H9 (cell line): ENCODE measurements around the gene GNE. TPM values are rescaled to one million over a fixed set of nuclear protein-coding genes. Genes with fewer than 3 reads are reported as not detected.
A peak's percentile ranks its signal among the peaks of the same experiment; 100 is the strongest.

Source experiments
- DNase-seq: peaks from one replicate; pipeline ENCODE4 v3.0.0-alpha.2; 2017
- H2AFZ ChIP-seq: one replicate; pipeline ENCODE4 v1.6.1; 2013; ENCODE audit warnings: mild to moderate bottlenecking, low read length, control low read depth, moderate library complexity
- H2AK5ac ChIP-seq: 2 replicates; pipeline ENCODE4 v1.6.1; 2013; ENCODE audit warnings: low read length, control low read depth, mixed read lengths; ENCODE audit not compliant: insufficient read length
- H2BK120ac ChIP-seq: one replicate; pipeline ENCODE4 v1.6.1; 2013; ENCODE audit warnings: low read depth, mild to moderate bottlenecking, low read length, control low read depth, inconsistent platforms; ENCODE audit not compliant: poor library complexity, severe bottlenecking
- H2BK12ac ChIP-seq: 2 replicates; pipeline ENCODE4 v1.6.1; 2013; ENCODE audit warnings: low read length, control low read depth, mixed read lengths, low read depth; ENCODE audit not compliant: insufficient read length
- H2BK15ac ChIP-seq: 2 replicates; pipeline ENCODE4 v1.6.1; 2013; ENCODE audit warnings: low read depth, low read length, control low read depth
- H2BK20ac ChIP-seq: one replicate; pipeline ENCODE4 v1.6.1; 2013; ENCODE audit warnings: low read depth, mild to moderate bottlenecking, low read length, control low read depth, inconsistent platforms; ENCODE audit not compliant: poor library complexity, severe bottlenecking
- H2BK5ac ChIP-seq: 2 replicates; pipeline ENCODE4 v1.6.1; 2013; ENCODE audit warnings: low read length, control low read depth, mixed read lengths; ENCODE audit not compliant: insufficient read length
- H3K14ac ChIP-seq: 2 replicates; pipeline ENCODE4 v1.6.1; 2013; ENCODE audit warnings: low read length, control low read depth; ENCODE audit not compliant: insufficient read depth
- H3K18ac ChIP-seq: 2 replicates; pipeline ENCODE4 v1.6.1; 2013; ENCODE audit warnings: low read depth, mild to moderate bottlenecking, mixed read lengths, low read length, control low read depth; ENCODE audit not compliant: insufficient read length
- H3K23ac ChIP-seq: 2 replicates; pipeline ENCODE4 v1.6.1; 2013; ENCODE audit warnings: low read length, control low read depth, mixed read lengths, low read depth; ENCODE audit not compliant: insufficient read length
- H3K23me2 ChIP-seq: 2 replicates; pipeline ENCODE4 v1.6.1; 2013; ENCODE audit warnings: low read depth, mild to moderate bottlenecking, mixed read lengths, low read length, control low read depth; ENCODE audit not compliant: insufficient read length, poor library complexity, severe bottlenecking
- H3K27ac ChIP-seq: 2 replicates; pipeline ENCODE4 v1.5.1; 2013; ENCODE audit warnings: low read length, control low read depth, mixed read lengths, low read depth; ENCODE audit not compliant: insufficient read length
- H3K27me3 ChIP-seq: 2 replicates; pipeline ENCODE4 v1.6.1; 2013; ENCODE audit warnings: low read length, control low read depth, inconsistent platforms; ENCODE audit not compliant: insufficient read depth
- H3K4ac ChIP-seq: 2 replicates; pipeline ENCODE4 v1.6.1; 2013; ENCODE audit warnings: low read depth, mild to moderate bottlenecking, control low read depth, inconsistent platforms, low read length, moderate library complexity
- H3K4me1 ChIP-seq: 2 replicates; pipeline ENCODE4 v1.6.1; 2013; ENCODE audit warnings: low read length, control low read depth, inconsistent platforms; ENCODE audit not compliant: insufficient read depth
- H3K4me2 ChIP-seq: 2 replicates; pipeline ENCODE4 v1.6.1; 2013; ENCODE audit warnings: low read length, control low read depth, mixed read lengths; ENCODE audit not compliant: insufficient read length, insufficient read depth
- H3K56ac ChIP-seq: 2 replicates; pipeline ENCODE4 v1.6.1; 2013; ENCODE audit warnings: low read depth, mild to moderate bottlenecking, mixed read lengths, low read length, control low read depth; ENCODE audit not compliant: insufficient read length
- H3K79me1 ChIP-seq: 2 replicates; pipeline ENCODE4 v1.6.1; 2013; ENCODE audit warnings: low read depth, mild to moderate bottlenecking, moderate library complexity, low read length, control low read depth, inconsistent platforms; ENCODE audit not compliant: insufficient read depth, poor library complexity, severe bottlenecking
- H3K79me2 ChIP-seq: 2 replicates; pipeline ENCODE4 v1.6.1; 2013; ENCODE audit warnings: low read length, control low read depth, inconsistent platforms; ENCODE audit not compliant: insufficient read depth
- H3K9ac ChIP-seq: 2 replicates; pipeline ENCODE4 v1.6.1; 2013; ENCODE audit warnings: low read length, control low read depth, mixed read lengths; ENCODE audit not compliant: insufficient read length; ENCODE audit errors: extremely low read depth
- H3K9me3 ChIP-seq: one replicate; pipeline ENCODE4 v1.6.1; 2013; ENCODE audit warnings: low read depth, low read length, inconsistent platforms; ENCODE audit not compliant: control insufficient read depth
- H3T11ph ChIP-seq: one replicate; pipeline ENCODE4 v1.6.1; 2013; ENCODE audit warnings: mild to moderate bottlenecking, low read length, control low read depth, inconsistent platforms
- H4K20me1 ChIP-seq: one replicate; pipeline ENCODE4 v1.6.1; 2013; ENCODE audit not compliant: control insufficient read depth, insufficient read length, insufficient read depth
- H4K5ac ChIP-seq: 2 replicates; pipeline ENCODE4 v1.6.1; 2013; ENCODE audit warnings: low read depth, mild to moderate bottlenecking, mixed read lengths, low read length, control low read depth; ENCODE audit not compliant: insufficient read length
- H4K8ac ChIP-seq: replicated peaks from 2 replicates; pipeline ENCODE4 v1.6.1; 2013; ENCODE audit warnings: low read length, control low read depth, mixed read lengths, low read depth; ENCODE audit not compliant: insufficient read length
- H4K91ac ChIP-seq: 2 replicates; pipeline ENCODE4 v1.6.1; 2013; ENCODE audit warnings: low read depth, mild to moderate bottlenecking, moderate library complexity, mixed read lengths, low read length, control low read depth; ENCODE audit not compliant: insufficient read length
- H3K27ac Mint-ChIP-seq, 3 experiments: 2 replicates in 2 of 3; 3 replicates in 1 of 3; pipeline ENCODE4 v1.8.0; 2020 to 2021; ENCODE audit warnings: mixed read lengths in 3 of 3, mild to moderate bottlenecking in 1 of 3, moderate library complexity in 1 of 3
- H3K27me3 Mint-ChIP-seq: 2 replicates; pipeline ENCODE4 v1.8.0; 2021; ENCODE audit warnings: low read depth, mild to moderate bottlenecking, moderate library complexity, mixed read lengths
- H3K36me3 Mint-ChIP-seq, 3 experiments: 2 replicates in 2 of 3; 3 replicates in 1 of 3; pipeline ENCODE4 v1.8.0; 2020 to 2021; ENCODE audit warnings: low read depth in 3 of 3, mixed read lengths in 3 of 3; ENCODE audit not compliant: insufficient read depth in 1 of 3
- H3K4me1 Mint-ChIP-seq, 2 experiments: 2 replicates each; pipeline ENCODE4 v1.8.0; 2020; ENCODE audit warnings: mixed read lengths in 2 of 2
- H3K4me3 Mint-ChIP-seq, 2 experiments: 2 replicates in 1 of 2; 3 replicates in 1 of 2; pipeline ENCODE4 v1.8.0; 2020 to 2021; ENCODE audit warnings: mild to moderate bottlenecking in 2 of 2, mixed read lengths in 2 of 2, moderate library complexity in 1 of 2
- H3K9me3 Mint-ChIP-seq, 2 experiments: 2 replicates in 1 of 2; 3 replicates in 1 of 2; pipeline ENCODE4 v1.8.0; 2020; ENCODE audit warnings: mild to moderate bottlenecking in 2 of 2, mixed read lengths in 2 of 2, moderate library complexity in 1 of 2
- CTCF ChIP-seq: fragments of 200-600 bp; sonication (generic); conservative IDR thresholded peaks from 3 replicates; pipeline ENCODE4 v1.8.0; 2021; ENCODE audit warnings: antibody characterized with exemption, mild to moderate bottlenecking
- WGBS: extraction: QIAGEN DNeasy Blood & Tissue Kit; methylation state at CpG from one replicate; pipeline ENCODE4 v1.1.7; 2013; ENCODE audit warnings: missing lambda C conversion rate, low lambda C conversion rate, mixed read lengths; ENCODE audit not compliant: insufficient read length; ENCODE audit errors: extremely low coverage; 5-methylcytosine and 5-hydroxymethylcytosine counted together
- total RNA-seq: library from RNA; stranded (reverse); gene quantifications from 2 replicates; pipeline ENCODE4 v1.2.1, GENCODE V29; 2021

The GNE gene
- total RNA-seq, 1 experiment from 2014 or later, result 6.3 TPM

GRCh38 chr9:36264896-36265295 is 6.6 kb upstream of the GNE start:
- H4K8ac ChIP-seq, result no peak overlapping the region
- H3K4me1 Mint-ChIP-seq, result peaks cover 0 to 2% of the 10 kb centered on the region in 2 experiments; a peak in 1 of 4 replicates
- H3K9me3 ChIP-seq, result no peaks in the 10 kb centered on the region
- no peaks in the 10 kb centered on the region for H3K27me3 Mint-ChIP-seq
- H3T11ph ChIP-seq, result no peak overlapping the region
- H2BK20ac ChIP-seq, result no peak overlapping the region
- no peak overlapping the region for H3K18ac ChIP-seq
- H3K4me1 ChIP-seq, result no peaks in the 10 kb centered on the region
- H2AFZ ChIP-seq, result no peak overlapping the region
- no peaks in the 10 kb centered on the region for H3K23me2 ChIP-seq
- H2AK5ac ChIP-seq, result no peak overlapping the region
- H2BK5ac ChIP-seq, result no peak overlapping the region
- DNase-seq, result no peak
- no peak overlapping the region for H3K56ac ChIP-seq
- H4K91ac ChIP-seq, result no peak overlapping the region
- no peak for TF ChIP-seq CTCF
- no peak overlapping the region for H3K4me2 ChIP-seq
- H4K20me1 ChIP-seq, result no peaks in the 10 kb centered on the region
- no peak overlapping the region for H3K4me3 Mint-ChIP-seq
- H3K9me3 Mint-ChIP-seq, result no peaks in the 10 kb centered on the region; a peak in 1 of 5 replicates
- no peak overlapping the region for H2BK12ac ChIP-seq
- no peaks in the 10 kb centered on the region; a peak in 1 of 7 replicates for H3K36me3 Mint-ChIP-seq
- no peaks in the 10 kb centered on the region for H3K27me3 ChIP-seq
- no peak overlapping the region for H2BK15ac ChIP-seq
- no peaks in the 10 kb centered on the region for H3K79me2 ChIP-seq
- H2BK120ac ChIP-seq, result no peak overlapping the region
- no peak overlapping the region for H3K27ac ChIP-seq
- peak overlapping the region in 1 of 3 experiments; percentile 10; a peak in 1 of 7 replicates for H3K27ac Mint-ChIP-seq
- H4K5ac ChIP-seq, result no peak overlapping the region
- H3K4ac ChIP-seq, result no peak overlapping the region
- no peak overlapping the region for H3K14ac ChIP-seq
- no peaks in the 10 kb centered on the region for H3K79me1 ChIP-seq
- no peak overlapping the region for H3K9ac ChIP-seq
- no CpG with 5 or more reads among the region's 22 CpGs for WGBS
- no peak overlapping the region for H3K23ac ChIP-seq
